Rectal smooth muscle tissue (tissue), 1 donor: ENCODE measurements around the gene TMEM247.
A peak's percentile ranks its signal among the peaks of the same experiment; 100 is the strongest.

Source experiments
- H3K27ac ChIP-seq: one replicate; pipeline ENCODE4 v1.7.0; 2013; ENCODE audit warnings: low read depth, low read length, inconsistent platforms
- H3K27me3 ChIP-seq: one replicate; pipeline ENCODE4 v1.7.0; 2013; ENCODE audit warnings: low read length; ENCODE audit not compliant: control insufficient read depth, insufficient read depth
- H3K36me3 ChIP-seq: one replicate; pipeline ENCODE4 v1.7.0; 2013; ENCODE audit warnings: low read length; ENCODE audit not compliant: control insufficient read depth, insufficient read depth
- H3K4me1 ChIP-seq: one replicate; pipeline ENCODE4 v1.7.0; 2013; ENCODE audit warnings: low read length; ENCODE audit not compliant: control insufficient read depth, insufficient read depth
- H3K4me3 ChIP-seq: one replicate; pipeline ENCODE4 v1.7.0; 2013; ENCODE audit warnings: low read length
- H3K9ac ChIP-seq: one replicate; pipeline ENCODE4 v1.7.0; 2013; ENCODE audit warnings: low read length

Gene TMEM247

DNA sequence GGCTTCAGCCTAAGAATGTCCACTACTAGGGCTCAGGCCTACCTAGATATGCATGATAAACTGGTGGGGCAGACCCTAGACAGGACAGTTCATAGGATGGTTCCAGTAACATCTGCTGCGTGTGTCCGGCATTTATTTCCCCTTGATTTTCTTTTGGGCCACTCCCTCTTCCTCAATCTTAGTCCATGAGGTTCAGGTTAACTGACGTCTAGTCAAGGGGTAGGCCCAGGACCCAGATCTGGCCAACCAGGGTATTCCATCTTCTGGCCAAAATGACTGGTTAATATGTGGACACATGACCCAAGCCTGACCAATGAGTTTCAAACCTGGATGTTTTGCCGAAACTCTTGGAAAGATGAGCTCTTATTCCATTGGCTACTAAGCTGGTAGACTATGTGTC is 15.2 kb downstream of the TMEM247 start:
- Histone ChIP-seq H3K9ac (no peak overlapping the region), H3K4me3 (no peak overlapping the region), H3K36me3 (no peaks in the 10 kb centered on the region), H3K4me1 (peaks cover 12% of the 10 kb centered on the region), H3K27me3 (no peaks in the 10 kb centered on the region), H3K27ac (no peak overlapping the region)

DNA sequence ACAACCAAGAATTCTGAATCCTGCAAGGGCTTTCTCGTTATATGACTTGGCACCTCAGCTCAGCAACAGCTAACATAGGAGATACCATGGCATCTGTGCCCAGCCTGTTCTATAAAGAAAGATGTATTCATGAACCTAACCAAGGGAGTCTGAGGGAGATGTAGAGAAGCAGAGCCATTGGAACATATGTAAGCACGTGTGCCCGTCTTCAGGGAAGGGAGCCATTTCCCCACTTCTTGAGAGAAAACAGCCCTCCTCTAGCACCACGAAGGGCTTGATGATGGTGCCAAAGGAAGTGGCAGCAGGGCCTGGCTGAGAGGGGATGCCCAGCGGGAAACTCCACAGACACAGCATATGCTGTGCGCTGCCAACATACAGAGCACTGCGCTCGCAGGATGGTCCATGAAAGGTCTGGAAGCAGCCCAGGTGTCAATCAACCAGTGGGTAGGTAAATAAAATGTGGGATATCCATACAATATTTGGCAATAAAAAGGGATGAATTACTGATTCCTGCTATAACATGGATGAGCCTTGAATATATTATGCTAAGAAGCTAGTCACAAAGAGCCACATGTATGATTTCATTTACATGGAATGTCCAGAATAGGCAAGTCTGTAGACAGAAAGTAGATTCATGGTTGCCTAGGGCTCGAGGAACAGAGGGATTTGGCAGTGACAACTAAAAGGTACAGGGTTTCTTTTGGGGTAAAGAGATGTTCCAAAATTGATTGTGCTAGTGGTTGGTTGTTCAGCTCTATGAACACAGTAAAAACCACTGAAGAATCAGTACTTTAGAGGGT is 16.1 kb downstream of the TMEM247 start:
- Histone ChIP-seq H3K4me1 (peaks cover 8% of the 10 kb centered on the region), H3K4me3 (no peak overlapping the region), H3K36me3 (no peaks in the 10 kb centered on the region), H3K27me3 (no peaks in the 10 kb centered on the region), H3K9ac (no peak overlapping the region), H3K27ac (no peak overlapping the region)

DNA sequence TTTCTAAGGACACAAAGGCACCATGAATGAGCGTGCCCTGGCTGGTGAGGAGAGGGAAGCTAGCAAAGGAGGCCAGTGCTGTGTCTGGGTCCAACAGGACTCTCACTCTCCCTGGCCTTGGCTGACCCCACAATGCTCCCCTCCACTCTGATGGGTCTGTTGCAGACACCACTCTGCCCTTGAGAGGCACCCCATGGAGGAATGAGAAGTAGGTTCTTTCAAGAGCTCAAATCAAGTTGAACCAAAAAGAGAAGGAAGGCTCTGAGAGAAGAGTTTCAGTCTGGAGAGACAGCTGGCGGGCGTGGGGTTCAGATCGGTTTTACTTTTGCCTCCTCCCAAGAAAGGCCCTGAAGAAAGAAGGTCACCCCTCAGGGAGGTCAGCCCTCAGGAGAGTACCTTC is 18.4 kb downstream of the TMEM247 start:
- Histone ChIP-seq H3K4me3 (no peak overlapping the region), H3K4me1 (peaks cover 4% of the 10 kb centered on the region), H3K27me3 (no peaks in the 10 kb centered on the region), H3K9ac (no peak overlapping the region), H3K27ac (no peak overlapping the region), H3K36me3 (no peaks in the 10 kb centered on the region)

DNA sequence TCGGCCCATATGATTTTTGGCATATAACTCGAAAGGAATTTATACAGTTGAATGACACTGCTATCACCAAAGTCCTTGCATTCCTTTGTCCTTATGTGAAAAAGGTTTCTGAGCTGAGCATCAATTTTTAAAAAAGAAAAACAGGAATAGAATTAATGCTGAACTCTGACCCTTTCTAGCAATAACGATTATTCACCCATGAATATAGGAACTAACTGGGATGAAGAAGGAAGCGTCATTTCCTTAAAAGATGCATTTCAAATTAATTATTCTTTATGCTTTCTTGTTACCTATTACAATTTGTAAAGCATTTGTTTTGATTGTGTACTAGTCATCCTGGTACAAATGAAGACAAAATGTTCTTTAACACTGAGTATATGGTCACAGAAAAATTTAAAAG is 19.3 kb downstream of the TMEM247 start:
- Histone ChIP-seq H3K27ac (no peak overlapping the region), H3K36me3 (no peaks in the 10 kb centered on the region), H3K27me3 (no peaks in the 10 kb centered on the region), H3K9ac (no peak overlapping the region), H3K4me3 (no peak overlapping the region), H3K4me1 (no peaks in the 10 kb centered on the region)

DNA sequence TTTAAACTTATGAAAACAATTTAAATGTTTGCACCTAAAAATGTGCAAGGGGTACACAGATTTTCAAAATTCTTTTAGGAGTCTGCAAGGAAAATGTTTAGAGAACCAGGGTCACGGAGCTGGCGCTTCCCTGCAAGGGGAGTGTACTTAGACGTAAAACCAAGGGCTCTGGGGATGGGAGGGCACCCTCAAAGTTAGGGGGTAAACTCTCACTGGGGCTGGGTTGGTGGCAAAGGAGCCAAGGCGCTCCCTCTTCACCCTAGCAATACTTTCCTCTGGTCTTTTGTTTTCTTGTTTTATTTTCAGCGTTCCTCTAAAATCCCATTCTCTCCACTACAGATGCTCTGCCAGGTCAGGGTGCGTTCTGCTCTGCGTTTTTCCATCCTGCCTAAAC is 20.0 kb downstream of the TMEM247 start:
- H3K36me3 ChIP-seq = no peaks in the 10 kb centered on the region
- H3K27me3 ChIP-seq = no peaks in the 10 kb centered on the region
- H3K9ac ChIP-seq = no peak overlapping the region
- H3K4me3 ChIP-seq = peak overlapping the region; percentile 28
- H3K4me1 ChIP-seq = no peaks in the 10 kb centered on the region
- H3K27ac ChIP-seq = peak overlapping the region; percentile 69

DNA sequence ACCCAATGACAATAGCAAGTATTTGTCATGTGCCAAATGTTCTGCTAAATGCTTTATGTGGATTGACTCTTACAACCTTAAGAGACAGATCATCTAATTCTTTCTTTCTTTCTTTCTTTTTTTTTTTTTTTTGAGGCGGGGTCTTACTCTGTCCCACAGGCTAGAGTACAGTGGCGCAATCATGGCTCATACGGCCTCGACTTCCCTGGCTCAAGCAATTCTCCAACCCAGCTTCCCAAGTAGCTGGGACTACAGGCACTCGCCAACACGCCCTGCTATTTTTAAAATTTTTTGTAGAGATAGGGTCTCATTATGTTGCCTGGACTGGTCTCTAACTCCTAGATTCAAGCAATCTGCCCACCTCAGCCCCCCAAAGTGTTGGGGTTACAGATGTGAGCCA is 21.4 kb downstream of the TMEM247 start:
- H3K27me3 ChIP-seq = no peaks in the 10 kb centered on the region
- H3K27ac ChIP-seq = peak overlapping the region; percentile 69
- no peaks in the 10 kb centered on the region for H3K36me3 ChIP-seq
- no peak overlapping the region for H3K9ac ChIP-seq
- H3K4me3 ChIP-seq = no peak overlapping the region
- no peaks in the 10 kb centered on the region for H3K4me1 ChIP-seq

DNA sequence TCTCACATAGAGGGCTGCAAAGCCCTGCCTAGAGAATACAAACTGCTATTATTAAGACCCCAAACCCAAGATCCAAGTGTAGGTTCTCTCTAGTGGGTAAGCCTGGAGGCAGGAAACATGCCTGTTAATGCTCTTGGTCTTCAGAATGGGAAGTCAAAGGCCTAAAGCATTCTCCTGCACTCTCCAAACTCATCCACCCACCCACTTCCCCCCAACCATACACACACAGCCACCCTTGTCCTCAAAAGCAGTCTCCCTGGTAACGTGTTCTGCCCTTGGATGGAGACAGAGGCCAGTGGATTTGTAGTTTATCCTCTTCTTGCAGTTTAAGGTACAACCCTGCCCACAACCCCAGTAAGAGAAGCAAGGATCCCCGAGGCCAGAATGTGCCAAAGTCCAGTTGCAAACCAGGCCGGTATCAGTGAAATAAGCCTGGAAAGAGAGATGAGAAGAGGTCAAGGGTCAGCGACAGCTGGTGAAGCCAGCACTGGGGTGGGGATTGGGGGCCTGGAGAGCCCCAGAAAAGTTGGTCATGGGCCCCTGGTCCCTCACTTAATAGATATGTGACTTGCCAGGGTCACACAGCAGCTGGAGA is 23.0 kb downstream of the TMEM247 start:
- no peaks in the 10 kb centered on the region for H3K27me3 ChIP-seq
- no peaks in the 10 kb centered on the region for H3K4me1 ChIP-seq
- H3K27ac ChIP-seq = no peak overlapping the region
- H3K4me3 ChIP-seq = no peak overlapping the region
- no peak overlapping the region for H3K9ac ChIP-seq
- H3K36me3 ChIP-seq = no peaks in the 10 kb centered on the region

DNA sequence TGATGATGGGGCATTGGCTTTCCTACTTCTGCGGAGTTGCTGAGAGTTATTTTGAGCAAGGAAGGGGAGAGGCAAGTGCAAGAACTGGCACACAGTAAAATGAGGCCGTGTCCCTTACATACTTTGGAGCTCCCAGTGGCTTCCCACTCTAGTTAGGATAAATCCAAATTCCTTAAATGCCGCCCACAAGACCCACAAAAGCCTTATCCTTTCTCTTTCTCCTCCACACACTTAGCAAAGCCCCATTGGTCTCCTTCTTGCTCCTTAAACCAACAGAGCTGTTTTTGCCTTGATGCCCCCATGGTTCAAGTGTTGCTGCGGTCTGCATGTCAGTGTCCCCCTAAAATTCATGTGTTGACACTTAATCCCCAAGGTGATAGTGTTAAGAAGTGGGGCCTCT is 24.3 kb downstream of the TMEM247 start:
- H3K36me3 ChIP-seq = no peaks in the 10 kb centered on the region
- H3K4me1 ChIP-seq = no peaks in the 10 kb centered on the region
- H3K27me3 ChIP-seq = no peaks in the 10 kb centered on the region
- no peak overlapping the region for H3K9ac ChIP-seq
- no peak overlapping the region for H3K27ac ChIP-seq
- H3K4me3 ChIP-seq = no peak overlapping the region

DNA sequence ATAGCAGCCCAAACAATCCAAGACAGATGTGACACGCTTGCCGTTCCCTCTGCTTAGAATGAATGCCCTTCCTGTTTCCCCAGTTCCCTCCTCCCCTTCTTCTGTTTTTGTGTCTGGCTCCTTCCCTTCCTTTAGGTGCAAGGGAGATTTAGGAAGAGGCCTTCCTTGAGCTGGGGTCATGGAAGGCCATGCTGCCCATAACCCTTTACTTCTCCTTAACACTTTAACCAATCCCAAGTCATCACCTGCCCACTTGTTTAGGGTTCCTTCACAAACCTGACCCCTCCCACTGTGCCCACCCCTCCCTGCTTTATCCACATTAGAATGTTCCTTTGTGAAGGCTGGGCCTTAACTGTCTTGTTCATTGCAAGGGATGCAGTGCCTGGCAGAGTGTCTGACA is 24.9 kb downstream of the TMEM247 start:
- Histone ChIP-seq H3K4me1 (no peaks in the 10 kb centered on the region), H3K4me3 (no peak overlapping the region), H3K36me3 (no peaks in the 10 kb centered on the region), H3K27ac (no peak overlapping the region), H3K27me3 (no peaks in the 10 kb centered on the region), H3K9ac (no peak overlapping the region)

DNA sequence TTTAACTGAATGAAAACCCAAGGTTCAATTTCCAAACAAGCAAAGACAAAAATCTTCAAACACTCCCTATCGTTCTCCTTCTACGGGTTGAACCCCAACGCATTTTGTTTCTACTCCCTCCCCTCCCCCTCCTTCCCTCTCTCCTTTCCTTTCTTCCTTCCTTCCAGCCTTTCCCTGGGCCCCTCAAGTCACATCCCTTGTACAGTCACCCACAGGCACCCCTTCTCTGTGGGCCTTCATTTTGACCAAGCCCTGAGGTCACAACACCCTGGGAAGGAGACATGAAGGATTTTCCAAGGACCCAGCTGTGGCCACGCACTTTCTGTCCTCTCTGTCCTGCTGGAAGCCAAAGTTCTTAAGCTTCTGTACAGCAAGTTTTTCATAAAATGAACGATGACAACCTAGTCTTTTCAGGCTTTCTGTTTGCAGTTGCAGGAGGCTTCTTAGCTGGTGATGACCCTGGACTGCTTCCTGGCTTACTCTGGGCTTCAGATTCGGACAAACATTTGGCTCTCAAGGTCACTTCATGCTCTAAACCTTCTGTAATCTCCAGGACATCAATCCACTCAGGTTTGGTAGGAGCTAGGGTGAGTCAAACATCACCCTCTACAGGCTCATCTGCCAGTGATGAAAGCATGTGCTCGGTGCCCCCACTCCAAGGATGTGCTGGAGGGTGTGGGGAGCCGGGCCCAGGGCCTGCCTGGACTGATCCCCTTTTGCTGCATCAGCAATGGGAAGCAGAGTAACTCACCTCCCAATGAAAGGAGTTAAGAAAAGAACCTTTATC is 25.5 kb downstream of the TMEM247 start:
- Histone ChIP-seq H3K9ac (no peak overlapping the region), H3K36me3 (no peaks in the 10 kb centered on the region), H3K27me3 (no peaks in the 10 kb centered on the region), H3K4me3 (no peak overlapping the region), H3K27ac (no peak overlapping the region), H3K4me1 (no peaks in the 10 kb centered on the region)

DNA sequence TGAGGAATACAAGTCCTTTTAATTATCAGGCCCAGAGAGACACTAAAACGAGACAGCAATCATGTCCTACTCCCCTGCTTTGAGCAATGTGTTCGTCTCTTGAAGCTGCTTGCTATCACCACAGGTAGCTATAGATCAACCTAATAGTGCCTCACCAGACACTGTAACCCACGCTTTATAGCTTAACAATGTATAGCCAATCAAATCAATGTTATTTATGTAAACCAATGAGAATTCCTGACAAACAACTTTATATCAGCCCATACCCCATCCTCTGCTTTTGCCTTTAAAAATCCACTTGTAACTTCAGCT is 26.1 kb downstream of the TMEM247 start:
- Histone ChIP-seq H3K36me3 (no peaks in the 10 kb centered on the region), H3K9ac (no peak overlapping the region), H3K4me3 (no peak overlapping the region), H3K27me3 (no peaks in the 10 kb centered on the region), H3K27ac (no peak overlapping the region), H3K4me1 (no peaks in the 10 kb centered on the region)

DNA sequence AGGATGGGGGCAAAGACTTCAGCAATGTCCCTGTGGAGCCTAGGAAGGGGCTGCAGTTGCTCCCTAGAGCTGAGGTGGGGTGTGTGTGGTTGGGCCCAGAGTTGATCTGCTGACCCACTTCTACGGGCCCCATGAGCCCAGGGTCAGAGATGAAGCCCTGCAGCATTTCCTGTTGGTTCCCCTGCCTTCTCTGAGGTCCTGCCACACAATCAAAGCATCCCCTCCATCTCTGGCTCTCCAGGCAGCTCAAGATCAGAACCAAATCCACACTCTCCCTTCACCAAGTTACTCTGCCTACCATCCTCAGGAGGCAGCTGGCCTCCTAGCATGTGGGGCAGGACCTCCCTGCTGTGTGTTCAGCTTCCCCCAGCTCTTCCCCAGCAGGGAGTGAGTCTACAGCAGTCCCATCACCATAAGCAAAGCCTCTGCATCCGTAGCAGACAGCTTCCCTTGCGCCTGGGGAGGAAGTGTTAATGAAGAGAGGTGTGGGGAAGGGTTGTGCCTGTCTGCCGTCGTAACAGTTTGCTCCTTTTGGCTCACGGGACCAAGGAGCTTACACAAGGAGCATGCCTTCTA is 26.9 kb downstream of the TMEM247 start:
- H3K27ac ChIP-seq = no peak overlapping the region

More for the DNA sequence above, 26.9 kb downstream of the TMEM247 start:
- H3K9ac ChIP-seq = no peak overlapping the region
- H3K36me3 ChIP-seq = no peaks in the 10 kb centered on the region
- no peaks in the 10 kb centered on the region for H3K4me1 ChIP-seq
- H3K4me3 ChIP-seq = no peak overlapping the region
- H3K27me3 ChIP-seq = no peaks in the 10 kb centered on the region
